ENCODE measurements around the gene MRPS26. TPM values are rescaled to one million over a fixed set of nuclear protein-coding genes. Genes with fewer than 3 reads are reported as not detected.
"Not testable (repeated sequence)": the region's sequence is repeated elsewhere in the genome, so short reads cannot be mapped to it uniquely, and the experiment has no call there.

The MRPS26 gene
- total and polyA plus RNA-seq, 2 donors from 2014 or later = 39.8 to 109 TPM

DNA sequence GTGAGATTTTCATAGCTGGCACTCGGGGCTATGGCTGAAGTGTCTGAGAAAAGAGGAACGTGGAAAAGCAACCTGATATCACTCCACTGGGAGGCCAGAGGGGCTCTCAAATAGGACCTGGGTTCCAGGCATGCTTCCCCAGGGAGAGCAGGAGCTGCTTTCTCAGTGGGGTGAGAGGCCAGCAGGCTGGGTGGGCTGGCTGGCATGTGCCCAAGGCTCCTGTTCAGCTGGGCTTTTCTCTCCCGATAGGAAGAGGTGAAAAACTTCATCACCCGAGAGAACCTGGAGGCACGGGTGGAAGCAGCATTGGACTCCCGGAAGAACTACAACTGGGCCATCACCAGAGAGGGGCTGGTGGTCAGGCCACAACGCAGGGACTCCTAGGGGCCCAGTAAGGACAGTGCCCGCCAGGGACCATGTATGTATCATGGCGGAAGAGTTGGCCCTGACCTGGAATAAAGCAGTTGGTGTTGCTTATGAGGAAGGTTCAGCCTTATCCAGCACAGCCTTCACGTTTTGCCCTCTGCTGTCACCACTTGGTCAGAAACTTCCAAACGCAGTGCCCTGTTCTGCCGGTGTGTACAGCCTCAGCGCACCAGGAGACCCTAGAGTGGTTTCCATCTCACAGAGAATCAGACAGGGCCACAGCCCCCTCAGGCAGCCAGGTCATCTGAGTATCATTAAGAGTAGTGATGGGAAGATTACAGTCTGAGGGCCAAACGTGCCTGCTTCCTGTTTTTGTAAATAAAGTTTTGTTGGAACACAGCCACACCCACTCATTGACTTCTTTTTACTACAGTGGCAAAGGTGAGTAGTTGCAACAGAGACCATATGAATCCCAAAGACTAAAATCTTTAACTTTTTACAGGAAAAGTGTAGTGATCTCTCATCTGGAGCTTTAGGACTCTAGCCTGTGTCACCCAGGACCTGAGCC is 1.9 kb downstream of the MRPS26 start:
- H3K27me3 ChIP-seq (ENCODE audit: control insufficient read depth, insufficient read depth, low read length) = no peaks in the 10 kb centered on the region
- no peak overlapping the region for H3K9ac ChIP-seq (ENCODE audit: low read length in 3 of 3)

GRCh38 chr20:3051385-3052019 is 5.7 kb downstream of the MRPS26 start:
- FAIRE-seq (no peak), DNase-seq (no peak)
- peaks cover 0 to 9% (median 0%) of the 10 kb centered on the region in 3 donors for H3K4me1 ChIP-seq (ENCODE audit: control insufficient read depth in 2 of 3, insufficient read depth in 2 of 3, low read depth in 1 of 3, low read length in 3 of 3)
- no peaks in the 10 kb centered on the region for H3K9me3 ChIP-seq (ENCODE audit: control insufficient read depth in 2 of 3, insufficient read depth in 1 of 3, low read length in 3 of 3)
- intact Hi-C loops (cut with DNase I) = loop anchor here (10.0 kb wide), 1 partner anchor 63 kb away; no protein-coding TSS in a partner anchor
- H3K9ac ChIP-seq (ENCODE audit: low read length in 3 of 3) = no peak overlapping the region
- no peaks in the 10 kb centered on the region for H3K27me3 ChIP-seq (ENCODE audit: control insufficient read depth, insufficient read depth, low read length)
- TF ChIP-seq CTCF (IDR thresholded peaks at IDR 0.05; ENCODE audit: borderline replicate concordance, extremely low read depth, insufficient read depth) = no peak
- H3K4me3 ChIP-seq (ENCODE audit: low read length in 3 of 3) = no peak overlapping the region
- peaks cover 7 to 25% (median 9%) of the 10 kb centered on the region in 3 donors for H3K36me3 ChIP-seq (ENCODE audit: control insufficient read depth in 2 of 3, insufficient read depth in 3 of 3, low read length in 3 of 3)
- H3K27ac ChIP-seq (ENCODE audit: low read depth in 2 of 2, low read length in 2 of 2) = no peak overlapping the region

More for the DNA sequence above, 1.9 kb downstream of the MRPS26 start:
- FAIRE-seq (no peak), DNase-seq (no peak)
- Histone ChIP-seq H3K4me3 (ENCODE audit: low read length in 3 of 3) (no peak overlapping the region), H3K27ac (ENCODE audit: low read depth in 2 of 2, low read length in 2 of 2) (no peak overlapping the region), H3K9me3 (ENCODE audit: control insufficient read depth in 2 of 3, insufficient read depth in 1 of 3, low read length in 3 of 3) (no peaks in the 10 kb centered on the region), H3K36me3 (ENCODE audit: control insufficient read depth in 2 of 3, insufficient read depth in 3 of 3, low read length in 3 of 3) (peaks cover 7 to 25% (median 9%) of the 10 kb centered on the region in 3 donors), H3K4me1 (ENCODE audit: control insufficient read depth in 2 of 3, insufficient read depth in 2 of 3, low read depth in 1 of 3, low read length in 3 of 3) (peaks cover 2 to 12% (median 4%) of the 10 kb centered on the region in 3 donors)
- no peak for TF ChIP-seq CTCF (IDR thresholded peaks at IDR 0.05; ENCODE audit: borderline replicate concordance, extremely low read depth, insufficient read depth)
- intact Hi-C loops (cut with DNase I) = no loop called here

DNA sequence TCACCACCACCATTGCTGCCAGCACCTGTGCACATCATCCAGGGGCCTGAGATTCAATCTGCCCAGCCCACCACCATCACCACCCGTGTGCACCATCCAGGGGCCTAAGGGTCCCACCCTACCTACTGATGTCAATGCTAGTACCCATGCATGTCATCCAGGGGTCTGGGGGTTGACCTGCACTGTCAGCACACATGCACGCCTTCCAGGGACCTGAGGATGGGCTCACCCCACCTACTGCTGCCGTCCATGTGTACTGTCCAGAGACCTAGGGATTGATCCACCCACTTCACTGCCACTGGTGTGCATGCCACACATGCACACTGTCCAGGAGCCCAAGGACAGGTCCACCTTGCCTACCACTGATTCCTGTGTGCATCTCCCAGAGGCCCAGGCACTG is 13.6 kb downstream of the MRPS26 start:
- Histone ChIP-seq H3K9me3 (ENCODE audit: control insufficient read depth in 2 of 3, insufficient read depth in 1 of 3, low read length in 3 of 3) (no peaks in the 10 kb centered on the region), H3K4me1 (ENCODE audit: control insufficient read depth in 2 of 3, insufficient read depth in 2 of 3, low read depth in 1 of 3, low read length in 3 of 3) (no peaks in the 10 kb centered on the region), H3K36me3 (ENCODE audit: control insufficient read depth in 2 of 3, insufficient read depth in 3 of 3, low read length in 3 of 3) (no peaks in the 10 kb centered on the region), H3K9ac (ENCODE audit: low read length in 3 of 3) (no peak overlapping the region), H3K27me3 (ENCODE audit: control insufficient read depth, insufficient read depth, low read length) (no peaks in the 10 kb centered on the region), H3K4me3 (ENCODE audit: low read length in 3 of 3) (no peak overlapping the region), H3K27ac (ENCODE audit: low read depth in 2 of 2, low read length in 2 of 2) (no peak overlapping the region)
- TF ChIP-seq CTCF (IDR thresholded peaks at IDR 0.05; ENCODE audit: borderline replicate concordance, extremely low read depth, insufficient read depth) = no peak
- intact Hi-C loops (cut with DNase I) = loop anchor here (10.0 kb wide), 1 partner anchor 55 kb away; no protein-coding TSS in a partner anchor
- FAIRE-seq = no peak
- no peak for DNase-seq

GRCh38 chr20:3064119-3064518 is 18.3 kb downstream of the MRPS26 start:
- DNase-seq; H3K4me3 ChIP-seq (ENCODE audit: low read length in 3 of 3); H3K9me3 ChIP-seq (ENCODE audit: control insufficient read depth in 2 of 3, insufficient read depth in 1 of 3, low read length in 3 of 3); FAIRE-seq; H3K9ac ChIP-seq (ENCODE audit: low read length in 3 of 3); H3K4me1 ChIP-seq (ENCODE audit: control insufficient read depth in 2 of 3, insufficient read depth in 2 of 3, low read depth in 1 of 3, low read length in 3 of 3); H3K36me3 ChIP-seq (ENCODE audit: control insufficient read depth in 2 of 3, insufficient read depth in 3 of 3, low read length in 3 of 3); H3K27me3 ChIP-seq (ENCODE audit: control insufficient read depth, insufficient read depth, low read length); H3K27ac ChIP-seq (ENCODE audit: low read depth in 2 of 2, low read length in 2 of 2); intact Hi-C loops (cut with DNase I): not testable (repeated sequence)

Measured in kidney (tissue), 14 donors.